ENCODE data around the gene TNS3. TPM values are rescaled to one million over a fixed set of nuclear protein-coding genes. Genes with fewer than 3 reads are reported as not detected.

The TNS3 gene
- total and polyA plus RNA-seq, 9 of the 15 experiments (the other 6 are each of a cell fraction or from before 2014, with no cell fraction given): 0.20 TPM; not detected in 8

DNA sequence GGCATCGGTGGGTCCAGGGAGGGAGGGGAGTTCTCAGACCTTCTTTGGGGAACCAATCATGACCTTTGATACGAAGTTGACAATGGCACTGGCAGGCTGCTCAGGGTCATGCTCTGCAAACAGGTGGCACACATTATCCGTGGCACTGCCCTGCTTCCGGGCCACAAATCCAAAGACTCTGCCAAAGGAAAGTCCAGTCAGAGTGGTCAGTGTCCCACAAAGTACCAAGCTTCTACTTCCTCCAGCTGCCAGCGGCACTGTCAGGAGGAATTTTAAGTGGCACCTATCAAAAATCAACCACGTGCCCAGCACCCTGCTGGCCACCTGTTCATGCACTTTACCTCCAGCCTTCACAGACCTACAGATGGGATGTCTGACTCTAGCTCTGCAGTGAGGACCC, 303.9 kb downstream of the TNS3 start:
- WGBS (ENCODE audit: insufficient coverage, low coverage, missing lambda C conversion rate): 0% methylated on average over 6 of the region's 6 CpGs
- FAIRE-seq (no peak), ATAC-seq (no peak), DNase-seq (ENCODE audit: extremely low read depth in 1 of 4, low spot score in 3 of 4) (no peak)
- Histone ChIP-seq H4K20me1 (replicated peaks; ENCODE audit: control insufficient read depth, insufficient read depth, low read length) (0 out of 2 replicates have a peak, but pooled peaks cover 3% of the 10 kb centered on the region), H3K27me3 (ENCODE audit: control insufficient read depth in 2 of 2, insufficient read depth in 2 of 2, low read length in 2 of 2) (peaks cover 11 to 74% of the 10 kb centered on the region in 2 experiments; a peak in 3 of 5 replicates), H3K4me1 (replicated peaks in 1 of 2; ENCODE audit: control insufficient read depth in 2 of 2, insufficient read depth in 2 of 2, low read length in 2 of 2) (no peaks in the 10 kb centered on the region), H3K9ac (ENCODE audit: insufficient read depth in 1 of 2, low read depth in 2 of 2, low read length in 2 of 2) (no peak overlapping the region), H3K36me3 (ENCODE audit: control insufficient read depth, insufficient read depth, low read length) (no peaks in the 10 kb centered on the region), H3K9me1 (ENCODE audit: control insufficient read depth, insufficient read depth, low read length) (no peaks in the 10 kb centered on the region), H3K9me3 (replicated peaks; ENCODE audit: control insufficient read depth, insufficient read depth, low read depth, low read length) (no peaks in the 10 kb centered on the region), H2AFZ (ENCODE audit: low read depth, low read length) (no peak overlapping the region), H3K27ac (ENCODE audit: extremely low read depth, low read depth, low read length) (no peak overlapping the region), H3K79me2 (ENCODE audit: control insufficient read depth, insufficient read depth, low read length) (no peaks in the 10 kb centered on the region), H3K4me2 (ENCODE audit: insufficient read depth, low read length) (no peak overlapping the region), H3K4me3 (no peak overlapping the region)
- CTCF ChIA-PET (ENCODE audit: low intra/inter-chr PET ratio): no interaction called here
- in situ Hi-C loops (cut with MboI) (no loop called here), intact Hi-C loops (cut with micrococcal nuclease) (no loop called here)
- no peak for TF ChIP-seq ETS2 (tag; IDR thresholded peaks at IDR 0.05; ENCODE audit: borderline replicate concordance, poor library complexity, severe bottlenecking)
- TF ChIP-seq NCOA4 (IDR thresholded peaks at IDR 0.05; ENCODE audit: partially characterized antibody): no peak
- TF ChIP-seq, protein P1, sequence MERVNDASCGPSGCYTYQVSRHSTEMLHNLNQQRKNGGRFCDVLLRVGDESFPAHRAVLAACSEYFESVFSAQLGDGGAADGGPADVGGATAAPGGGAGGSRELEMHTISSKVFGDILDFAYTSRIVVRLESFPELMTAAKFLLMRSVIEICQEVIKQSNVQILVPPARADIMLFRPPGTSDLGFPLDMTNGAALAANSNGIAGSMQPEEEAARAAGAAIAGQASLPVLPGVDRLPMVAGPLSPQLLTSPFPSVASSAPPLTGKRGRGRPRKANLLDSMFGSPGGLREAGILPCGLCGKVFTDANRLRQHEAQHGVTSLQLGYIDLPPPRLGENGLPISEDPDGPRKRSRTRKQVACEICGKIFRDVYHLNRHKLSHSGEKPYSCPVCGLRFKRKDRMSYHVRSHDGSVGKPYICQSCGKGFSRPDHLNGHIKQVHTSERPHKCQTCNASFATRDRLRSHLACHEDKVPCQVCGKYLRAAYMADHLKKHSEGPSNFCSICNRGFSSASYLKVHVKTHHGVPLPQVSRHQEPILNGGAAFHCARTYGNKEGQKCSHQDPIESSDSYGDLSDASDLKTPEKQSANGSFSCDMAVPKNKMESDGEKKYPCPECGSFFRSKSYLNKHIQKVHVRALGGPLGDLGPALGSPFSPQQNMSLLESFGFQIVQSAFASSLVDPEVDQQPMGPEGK (CRISPR knock-in tag; IDR thresholded peaks at IDR 0.05; ENCODE audit: borderline replicate concordance): no peak
- TF ChIP-seq, protein P2, sequence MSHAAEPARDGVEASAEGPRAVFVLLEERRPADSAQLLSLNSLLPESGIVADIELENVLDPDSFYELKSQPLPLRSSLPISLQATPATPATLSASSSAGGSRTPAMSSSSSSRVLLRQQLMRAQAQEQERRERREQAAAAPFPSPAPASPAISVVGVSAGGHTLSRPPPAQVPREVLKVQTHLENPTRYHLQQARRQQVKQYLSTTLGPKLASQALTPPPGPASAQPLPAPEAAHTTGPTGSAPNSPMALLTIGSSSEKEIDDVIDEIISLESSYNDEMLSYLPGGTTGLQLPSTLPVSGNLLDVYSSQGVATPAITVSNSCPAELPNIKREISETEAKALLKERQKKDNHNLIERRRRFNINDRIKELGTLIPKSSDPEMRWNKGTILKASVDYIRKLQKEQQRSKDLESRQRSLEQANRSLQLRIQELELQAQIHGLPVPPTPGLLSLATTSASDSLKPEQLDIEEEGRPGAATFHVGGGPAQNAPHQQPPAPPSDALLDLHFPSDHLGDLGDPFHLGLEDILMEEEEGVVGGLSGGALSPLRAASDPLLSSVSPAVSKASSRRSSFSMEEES (CRISPR knock-in tag; IDR thresholded peaks at IDR 0.05): no peak
- no peak for TF ChIP-seq SAFB2 (IDR thresholded peaks at IDR 0.05; ENCODE audit: borderline replicate concordance, low read depth, low read length, severe bottlenecking)
- TF ChIP-seq HDAC2 (IDR thresholded peaks at IDR 0.05): no peak
- no peak for TF ChIP-seq ZKSCAN8 (CRISPR knock-in tag; IDR thresholded peaks at IDR 0.05)
- no peak for TF ChIP-seq POLR2A (conservative IDR thresholded peaks at IDR 0.05)
- TF ChIP-seq ZBED1 (IDR thresholded peaks at IDR 0.05): no peak
- no peak for TF ChIP-seq SP1 (CRISPR knock-in tag; IDR thresholded peaks at IDR 0.05)
- no peak for TF ChIP-seq TBL1XR1 (IDR thresholded peaks at IDR 0.05; ENCODE audit: low read length in 2 of 2)
- TF ChIP-seq, protein P3, sequence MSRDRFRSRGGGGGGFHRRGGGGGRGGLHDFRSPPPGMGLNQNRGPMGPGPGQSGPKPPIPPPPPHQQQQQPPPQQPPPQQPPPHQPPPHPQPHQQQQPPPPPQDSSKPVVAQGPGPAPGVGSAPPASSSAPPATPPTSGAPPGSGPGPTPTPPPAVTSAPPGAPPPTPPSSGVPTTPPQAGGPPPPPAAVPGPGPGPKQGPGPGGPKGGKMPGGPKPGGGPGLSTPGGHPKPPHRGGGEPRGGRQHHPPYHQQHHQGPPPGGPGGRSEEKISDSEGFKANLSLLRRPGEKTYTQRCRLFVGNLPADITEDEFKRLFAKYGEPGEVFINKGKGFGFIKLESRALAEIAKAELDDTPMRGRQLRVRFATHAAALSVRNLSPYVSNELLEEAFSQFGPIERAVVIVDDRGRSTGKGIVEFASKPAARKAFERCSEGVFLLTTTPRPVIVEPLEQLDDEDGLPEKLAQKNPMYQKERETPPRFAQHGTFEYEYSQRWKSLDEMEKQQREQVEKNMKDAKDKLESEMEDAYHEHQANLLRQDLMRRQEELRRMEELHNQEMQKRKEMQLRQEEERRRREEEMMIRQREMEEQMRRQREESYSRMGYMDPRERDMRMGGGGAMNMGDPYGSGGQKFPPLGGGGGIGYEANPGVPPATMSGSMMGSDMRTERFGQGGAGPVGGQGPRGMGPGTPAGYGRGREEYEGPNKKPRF (IDR thresholded peaks at IDR 0.05; ENCODE audit: low read depth, low read length): no peak
- no peak for TF ChIP-seq ILF3 (IDR thresholded peaks at IDR 0.05; ENCODE audit: borderline replicate concordance)
- TF ChIP-seq, protein P4, sequence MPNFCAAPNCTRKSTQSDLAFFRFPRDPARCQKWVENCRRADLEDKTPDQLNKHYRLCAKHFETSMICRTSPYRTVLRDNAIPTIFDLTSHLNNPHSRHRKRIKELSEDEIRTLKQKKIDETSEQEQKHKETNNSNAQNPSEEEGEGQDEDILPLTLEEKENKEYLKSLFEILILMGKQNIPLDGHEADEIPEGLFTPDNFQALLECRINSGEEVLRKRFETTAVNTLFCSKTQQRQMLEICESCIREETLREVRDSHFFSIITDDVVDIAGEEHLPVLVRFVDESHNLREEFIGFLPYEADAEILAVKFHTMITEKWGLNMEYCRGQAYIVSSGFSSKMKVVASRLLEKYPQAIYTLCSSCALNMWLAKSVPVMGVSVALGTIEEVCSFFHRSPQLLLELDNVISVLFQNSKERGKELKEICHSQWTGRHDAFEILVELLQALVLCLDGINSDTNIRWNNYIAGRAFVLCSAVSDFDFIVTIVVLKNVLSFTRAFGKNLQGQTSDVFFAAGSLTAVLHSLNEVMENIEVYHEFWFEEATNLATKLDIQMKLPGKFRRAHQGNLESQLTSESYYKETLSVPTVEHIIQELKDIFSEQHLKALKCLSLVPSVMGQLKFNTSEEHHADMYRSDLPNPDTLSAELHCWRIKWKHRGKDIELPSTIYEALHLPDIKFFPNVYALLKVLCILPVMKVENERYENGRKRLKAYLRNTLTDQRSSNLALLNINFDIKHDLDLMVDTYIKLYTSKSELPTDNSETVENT (CRISPR knock-in tag; IDR thresholded peaks at IDR 0.05): no peak
- POLR2A ChIA-PET: no interaction called here
- no TSS peak for BruUV-seq (replicated peaks)
